Loucy (cell line): ENCODE data around the gene IMPACT.

Experiments used
- H2AFZ ChIP-seq: fragments of 200-600 bp; sonication (generic); 2 replicates; pipeline ENCODE4 v1.6.0; 2016; ENCODE audit warnings: antibody characterized with exemption, mild to moderate bottlenecking, low read length, moderate library complexity
- H3F3A ChIP-seq: fragments of 200-600 bp; 2 replicates; pipeline ENCODE4 v1.6.0; 2016; ENCODE audit warnings: antibody characterized with exemption, low read depth, mild to moderate bottlenecking
- H3K27me3 ChIP-seq: fragments of 200-600 bp; sonication (generic); 2 replicates; pipeline ENCODE4 v1.6.1; 2014; ENCODE audit warnings: low read length, mild to moderate bottlenecking; ENCODE audit not compliant: insufficient read depth, poor library complexity, severe bottlenecking
- H3K36me3 ChIP-seq: fragments of 200-600 bp; sonication (generic); 2 replicates; pipeline ENCODE4 v1.6.1; 2016; ENCODE audit warnings: low read length; ENCODE audit not compliant: insufficient read depth
- H3K4me1 ChIP-seq: fragments of 200-600 bp; sonication (generic); 2 replicates; pipeline ENCODE4 v1.5.1; 2014; ENCODE audit warnings: low read length, mild to moderate bottlenecking; ENCODE audit not compliant: insufficient read depth, poor library complexity, severe bottlenecking
- H3K4me2 ChIP-seq: fragments of 200-600 bp; sonication (generic); 2 replicates; pipeline ENCODE4 v1.6.0; 2014; ENCODE audit warnings: antibody characterized with exemption, low read length, low read depth, mild to moderate bottlenecking; ENCODE audit not compliant: poor library complexity, severe bottlenecking
- H3K4me3 ChIP-seq: fragments of 200-600 bp; sonication (generic); 2 replicates; pipeline ENCODE4 v1.5.1; 2014; ENCODE audit warnings: low read length, mild to moderate bottlenecking, mixed read lengths; ENCODE audit not compliant: poor library complexity, severe bottlenecking
- H3K79me2 ChIP-seq: fragments of 200-600 bp; sonication (generic); 2 replicates; pipeline ENCODE4 v1.6.1; 2014; ENCODE audit warnings: low read length; ENCODE audit not compliant: insufficient read depth
- H3K9ac ChIP-seq: fragments of 200-600 bp; sonication (generic); 2 replicates; pipeline ENCODE4 v1.6.0; 2014; ENCODE audit warnings: mild to moderate bottlenecking, low read depth, low read length, moderate library complexity; ENCODE audit not compliant: poor library complexity, severe bottlenecking
- H3K9me2 ChIP-seq: fragments of 200-600 bp; sonication (generic); replicated peaks from 2 replicates; pipeline ENCODE4 v1.6.1; 2016; ENCODE audit warnings: low read depth, low read length, mixed read lengths
- H3K9me3 ChIP-seq: fragments of 200-600 bp; sonication (generic); 2 replicates; pipeline ENCODE4 v1.6.1; 2014; ENCODE audit warnings: mild to moderate bottlenecking, antibody characterized with exemption, low read length, low read depth; ENCODE audit not compliant: insufficient read depth
- H4K20me1 ChIP-seq: fragments of 200-600 bp; sonication (generic); 2 replicates; pipeline ENCODE4 v1.6.0; 2014; ENCODE audit warnings: antibody characterized with exemption, low read length, mild to moderate bottlenecking; ENCODE audit not compliant: insufficient read depth, poor library complexity, severe bottlenecking
- CTCF ChIP-seq: fragments of 200-600 bp; sonication (generic); conservative IDR thresholded peaks from 2 replicates; pipeline ENCODE4 v1.5.1; 2014; ENCODE audit warnings: mild to moderate bottlenecking, antibody characterized with exemption, low read length
- EZH2phosphoT487 ChIP-seq: fragments of 200-600 bp; IDR thresholded peaks from 2 replicates; pipeline ENCODE4 v1.6.1; 2018; ENCODE audit warnings: antibody characterized with exemption, mild to moderate bottlenecking, moderate library complexity, borderline replicate concordance

The IMPACT gene

GRCh38 chr18:24381126-24381525 lies 45.3 kb upstream of the IMPACT start:
- no peak overlapping the region for H3K9ac ChIP-seq
- H3K79me2 ChIP-seq = no peaks in the 10 kb centered on the region
- H3K9me2 ChIP-seq = no peaks in the 10 kb centered on the region
- H3K9me3 ChIP-seq = no peaks in the 10 kb centered on the region
- no peak overlapping the region for H3K4me2 ChIP-seq
- H4K20me1 ChIP-seq = no peaks in the 10 kb centered on the region
- no peak overlapping the region for H3K4me3 ChIP-seq
- H3K36me3 ChIP-seq = no peaks in the 10 kb centered on the region
- no peaks in the 10 kb centered on the region for H3F3A ChIP-seq
- no peaks in the 10 kb centered on the region for H3K27me3 ChIP-seq
- H2AFZ ChIP-seq = no peak overlapping the region
- peaks cover 9% of the 10 kb centered on the region for H3K4me1 ChIP-seq
- TF ChIP-seq CTCF (no peak), EZH2phosphoT487 (no peak)

DNA sequence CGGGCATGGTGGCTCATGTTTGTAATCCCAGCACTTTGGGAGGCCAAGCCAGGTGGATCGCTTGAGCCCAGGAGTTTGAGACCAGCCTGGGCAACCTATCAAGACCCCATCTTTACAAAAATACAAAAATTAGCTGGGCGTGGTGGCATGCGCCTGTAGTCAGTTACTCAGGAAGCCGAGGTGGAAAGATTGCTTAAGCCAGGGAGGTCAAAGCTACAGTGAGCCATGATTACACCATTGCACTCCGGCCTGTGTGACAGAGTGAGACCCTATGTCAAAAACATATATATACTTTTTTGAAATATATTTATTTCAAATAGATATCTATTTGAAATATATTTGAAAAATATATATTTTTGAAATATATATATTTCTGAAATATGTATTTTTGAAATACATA lies 39.8 kb upstream of the IMPACT start:
- no peaks in the 10 kb centered on the region for H3K9me2 ChIP-seq
- no peaks in the 10 kb centered on the region for H3K27me3 ChIP-seq
- TF ChIP-seq EZH2phosphoT487 = no peak
- TF ChIP-seq CTCF = no peak
- H3K36me3 ChIP-seq = no peaks in the 10 kb centered on the region
- H3F3A ChIP-seq = no peaks in the 10 kb centered on the region
- no peak overlapping the region for H2AFZ ChIP-seq
- H3K9me3 ChIP-seq = no peaks in the 10 kb centered on the region
- H3K79me2 ChIP-seq = no peaks in the 10 kb centered on the region
- H3K4me1 ChIP-seq = no peaks in the 10 kb centered on the region
- H3K4me3 ChIP-seq = no peak overlapping the region
- H3K4me2 ChIP-seq = no peak overlapping the region
- H4K20me1 ChIP-seq = no peaks in the 10 kb centered on the region
- no peak overlapping the region for H3K9ac ChIP-seq

DNA sequence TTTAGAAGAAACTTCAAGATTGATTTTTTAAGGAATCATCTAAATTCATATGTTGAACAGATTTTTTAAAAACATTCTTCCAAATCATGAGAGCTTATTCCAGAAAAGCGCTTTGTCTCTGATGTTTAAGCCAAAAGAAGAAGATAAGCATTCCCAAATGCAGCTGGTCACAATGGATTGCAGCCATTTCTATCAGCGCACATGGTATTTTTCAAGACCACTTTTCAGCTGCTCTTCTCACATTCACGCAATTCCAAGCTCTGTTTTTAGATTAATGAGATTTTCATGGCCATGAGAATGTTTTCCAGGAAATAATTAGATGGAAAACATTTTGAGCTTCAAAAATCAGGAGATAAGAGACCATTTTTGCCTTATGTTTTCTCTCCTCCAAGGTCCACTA lies 37.5 kb upstream of the IMPACT start:
- H3K9me3 ChIP-seq = no peaks in the 10 kb centered on the region
- TF ChIP-seq CTCF = no peak
- H3K9me2 ChIP-seq = no peaks in the 10 kb centered on the region

More for the DNA sequence above, 37.5 kb upstream of the IMPACT start:
- Histone ChIP-seq H3K79me2 (0 out of 2 replicates have a peak, but pooled peaks cover 2% of the 10 kb centered on the region), H3F3A (no peaks in the 10 kb centered on the region), H3K36me3 (no peaks in the 10 kb centered on the region), H2AFZ (no peak overlapping the region), H4K20me1 (no peaks in the 10 kb centered on the region), H3K4me2 (no peak overlapping the region), H3K4me3 (no peak overlapping the region), H3K4me1 (no peaks in the 10 kb centered on the region), H3K27me3 (no peaks in the 10 kb centered on the region), H3K9ac (no peak overlapping the region)
